ENCODE measurements around the gene KIAA0040.

DNA sequence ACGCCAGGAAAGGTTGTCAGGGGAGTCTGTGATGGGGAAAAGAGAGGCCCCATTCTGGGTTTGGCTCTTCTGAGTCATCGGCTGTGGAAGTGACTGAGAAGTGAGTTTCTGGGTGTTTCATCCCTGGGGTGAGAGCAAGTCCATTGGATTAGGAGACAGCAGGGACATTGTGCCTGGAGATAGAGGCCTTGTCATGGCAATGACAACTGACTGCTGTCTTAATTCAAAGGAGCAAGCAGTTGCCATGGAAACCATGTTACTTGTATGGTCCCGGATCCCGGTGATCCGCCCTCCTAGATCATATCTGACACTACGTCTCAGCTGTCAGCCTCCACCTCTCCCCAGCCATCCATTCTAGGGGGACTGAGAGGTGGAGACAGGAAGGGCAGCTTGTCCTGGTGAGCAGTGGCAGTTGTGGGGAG, 34.4 kb downstream of the KIAA0040 start:
- TF ChIP-seq, protein P1, sequence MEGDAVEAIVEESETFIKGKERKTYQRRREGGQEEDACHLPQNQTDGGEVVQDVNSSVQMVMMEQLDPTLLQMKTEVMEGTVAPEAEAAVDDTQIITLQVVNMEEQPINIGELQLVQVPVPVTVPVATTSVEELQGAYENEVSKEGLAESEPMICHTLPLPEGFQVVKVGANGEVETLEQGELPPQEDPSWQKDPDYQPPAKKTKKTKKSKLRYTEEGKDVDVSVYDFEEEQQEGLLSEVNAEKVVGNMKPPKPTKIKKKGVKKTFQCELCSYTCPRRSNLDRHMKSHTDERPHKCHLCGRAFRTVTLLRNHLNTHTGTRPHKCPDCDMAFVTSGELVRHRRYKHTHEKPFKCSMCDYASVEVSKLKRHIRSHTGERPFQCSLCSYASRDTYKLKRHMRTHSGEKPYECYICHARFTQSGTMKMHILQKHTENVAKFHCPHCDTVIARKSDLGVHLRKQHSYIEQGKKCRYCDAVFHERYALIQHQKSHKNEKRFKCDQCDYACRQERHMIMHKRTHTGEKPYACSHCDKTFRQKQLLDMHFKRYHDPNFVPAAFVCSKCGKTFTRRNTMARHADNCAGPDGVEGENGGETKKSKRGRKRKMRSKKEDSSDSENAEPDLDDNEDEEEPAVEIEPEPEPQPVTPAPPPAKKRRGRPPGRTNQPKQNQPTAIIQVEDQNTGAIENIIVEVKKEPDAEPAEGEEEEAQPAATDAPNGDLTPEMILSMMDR (conservative IDR thresholded peaks at IDR 0.05 in 1 of 2, IDR thresholded peaks at IDR 0.05 in 1 of 2; ENCODE audit: extremely low read depth in 1 of 2, insufficient read depth in 1 of 2, low read depth in 1 of 2, low read length in 2 of 2) = no peak
- TF ChIP-seq EZH2 (IDR thresholded peaks at IDR 0.05; ENCODE audit: borderline replicate concordance, low read length) = no peak

Data from mammary epithelial cell (primary cell).